Colonic mucosa (tissue), 4 donors: ENCODE data around the gene EZH1. TPM values are rescaled to one million over a fixed set of nuclear protein-coding genes. Genes with fewer than 3 reads are reported as not detected.

ENCODE experiments used
- DNase-seq: peaks from one replicate; pipeline ENCODE4 v3.0.0-alpha.2; 2020
- H3K27ac ChIP-seq: fragments of 200-600 bp; one replicate; pipeline ENCODE4 v1.8.0; 2021
- H3K27me3 ChIP-seq: fragments of 200-600 bp; one replicate; pipeline ENCODE4 v1.8.0; 2021
- H3K36me3 ChIP-seq: fragments of 200-600 bp; one replicate; pipeline ENCODE4 v1.8.0; 2021
- H3K4me1 ChIP-seq: fragments of 200-600 bp; one replicate; pipeline ENCODE4 v1.8.0; 2021; ENCODE audit warnings: mild to moderate bottlenecking
- H3K4me3 ChIP-seq: fragments of 200-600 bp; one replicate; pipeline ENCODE4 v1.8.0; 2021
- H3K9ac ChIP-seq, 2 donors: one replicate each; pipeline ENCODE4 v1.7.0; 2013; ENCODE audit warnings: control low read depth in 2 of 2, low read depth in 2 of 2, low read length in 2 of 2
- H3K9me3 ChIP-seq: fragments of 200-600 bp; one replicate; pipeline ENCODE4 v1.8.0; 2021
- CTCF ChIP-seq: fragments of 200-600 bp; IDR thresholded peaks from one replicate; pipeline ENCODE4 v1.8.0; 2022; ENCODE audit warnings: antibody characterized with exemption, mild to moderate bottlenecking
- intact Hi-C: fragments of 100-400 bp; cut with DNase I; formaldehyde crosslinking; loops from one replicate; pipeline ENCODE4 v1.14.1; 2022
- total RNA-seq, 2 donors: library from RNA; stranded (reverse); fragmentation: NEBNext Ultra II Directional in 1 of 2; extraction: Animal tissue kit (Norgen Biotek cat#: 25700) in 1 of 2; gene quantifications; one replicate each; pipeline ENCODE4 v1.2.1, GENCODE V29; 2021
- donor health status: healthy.
- donor health status: DM: no; HTN: no; CAD: no.
- donor health status: DM: no; HTN: no; CAD: no.

EZH1 gene
- 10 to 100 TPM; 15.9 to 20.3 TPM for total RNA-seq

DNA sequence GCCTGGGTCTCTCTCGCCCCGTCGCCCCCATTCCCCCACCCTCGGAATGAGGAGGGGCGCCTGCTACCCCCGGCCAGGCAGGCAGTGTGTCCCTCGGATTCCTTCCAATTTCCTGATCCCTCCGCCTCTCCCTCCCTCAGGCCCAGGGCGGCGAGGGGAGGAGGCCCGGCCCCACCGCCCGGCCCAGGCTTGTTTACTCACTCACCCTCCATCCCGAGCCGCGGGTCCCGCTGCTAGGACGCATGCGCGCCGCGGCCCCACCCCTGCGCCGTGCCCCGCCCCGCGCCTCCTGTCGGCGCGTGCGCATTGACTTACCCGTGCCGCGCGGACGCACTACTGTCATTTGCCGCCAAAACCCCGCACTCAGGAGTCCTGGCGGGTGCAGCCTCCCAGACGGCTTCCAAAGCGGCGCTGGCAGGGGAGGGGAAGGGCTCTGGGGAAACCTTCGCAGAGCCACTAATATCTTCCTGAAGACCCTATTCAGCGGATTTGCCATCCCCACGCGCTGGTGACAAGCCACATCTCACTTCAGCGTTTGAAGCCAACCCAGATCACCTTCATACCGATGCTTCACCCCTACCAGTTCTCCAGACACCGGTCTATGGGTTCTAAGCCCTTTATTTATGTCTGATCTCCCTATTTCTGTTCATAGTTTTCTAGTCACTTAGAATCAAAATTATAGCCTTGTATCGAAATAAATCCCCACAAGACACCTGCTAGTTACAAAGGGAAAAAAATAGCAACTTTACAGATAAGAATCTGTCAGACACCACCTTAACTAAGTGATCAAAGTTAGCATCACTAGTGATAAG is at the start of gene EZH1:
EZH1 (minus strand) TSS at position 235 of the 812 bp plus-strand sequence. CDS start 16,099 bp downstream, outside the sequence.
- Histone ChIP-seq H3K4me1 (no peaks in the 10 kb centered on the region), H3K9ac (peak within 1 kb of the TSS; percentile 83 to 89), H3K27me3 (no peaks in the 10 kb centered on the region), H3K9me3 (no peaks in the 10 kb centered on the region), H3K4me3 (peak within 1 kb of the TSS; percentile 67), H3K27ac (peak within 1 kb of the TSS; percentile 75), H3K36me3 (no peaks in the 10 kb centered on the region)
- TF ChIP-seq CTCF: no peak
- DNase-seq: peak; percentile 89
- intact Hi-C loops: no loop called here

- DNase-seq: no peak
- no peaks in the 10 kb centered on the region for H3K27me3 ChIP-seq
- no peak overlapping the region for H3K4me3 ChIP-seq
These were observed 47.7 kb upstream of the EZH1 start for GRCh38 chr17:42792545-42792944.

GRCh38 chr17:42791948-42792347 is 47.1 kb upstream of the EZH1 start:
- no peak overlapping the region for H3K9ac ChIP-seq
- no peaks in the 10 kb centered on the region for H3K27me3 ChIP-seq
- TF ChIP-seq CTCF: no peak
- no peaks in the 10 kb centered on the region for H3K36me3 ChIP-seq
- no peak for DNase-seq
- intact Hi-C loops: no loop called here
- H3K4me1 ChIP-seq: peaks cover 6% of the 10 kb centered on the region
- H3K9me3 ChIP-seq: no peaks in the 10 kb centered on the region
- no peak overlapping the region for H3K27ac ChIP-seq
- no peak overlapping the region for H3K4me3 ChIP-seq

More at GRCh38 chr17:42792545-42792944, 47.7 kb upstream of the EZH1 start:
- Histone ChIP-seq H3K4me1 (peaks cover 8% of the 10 kb centered on the region), H3K9me3 (no peaks in the 10 kb centered on the region), H3K36me3 (no peaks in the 10 kb centered on the region), H3K9ac (no peak overlapping the region), H3K27ac (no peak overlapping the region)
- TF ChIP-seq CTCF: no peak
- intact Hi-C loops: no loop called here

- peaks cover 6% of the 10 kb centered on the region for H3K27me3 ChIP-seq
- no peak for DNase-seq
- H3K27ac ChIP-seq: no peak overlapping the region
These were observed 42.4 kb upstream of the EZH1 start for GRCh38 chr17:42787266-42787665.

More at GRCh38 chr17:42787266-42787665, 42.4 kb upstream of the EZH1 start:
- Histone ChIP-seq H3K9me3 (no peaks in the 10 kb centered on the region), H3K36me3 (no peaks in the 10 kb centered on the region), H3K4me3 (no peak overlapping the region), H3K9ac (no peak overlapping the region), H3K4me1 (no peaks in the 10 kb centered on the region)
- intact Hi-C loops: no loop called here
- TF ChIP-seq CTCF: no peak
